Fibroblast of skin of scalp (primary cell): ENCODE data around the gene TRERF1.
"Not testable (repeated sequence)": the region's sequence is repeated elsewhere in the genome, so short reads cannot be mapped to it uniquely, and the experiment has no call there.

Experiments used
- DNase-seq: peaks from one replicate; pipeline ENCODE4 v3.0.0-alpha.2; 2013

TRERF1 gene

DNA sequence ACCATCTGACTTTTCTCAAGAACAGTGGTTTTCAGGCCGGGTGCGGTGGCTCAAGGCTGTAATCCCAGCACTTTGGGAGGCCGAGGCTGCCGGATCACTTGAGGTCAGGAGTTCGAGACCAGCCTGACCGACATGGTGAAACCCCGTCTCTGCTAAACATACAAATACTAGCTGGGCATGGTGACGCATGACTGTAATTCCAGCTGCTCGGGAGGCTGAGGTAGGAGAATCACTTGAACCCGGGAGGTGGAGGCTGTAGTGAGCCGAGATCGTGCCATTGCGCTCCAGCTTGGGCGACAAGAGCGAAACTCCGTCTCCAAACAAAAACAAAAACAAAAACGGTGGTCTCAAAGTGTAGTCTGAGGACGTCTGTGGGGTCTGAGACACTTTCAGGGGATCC is 235.2 kb downstream of the TRERF1 start:
- not testable (repeated sequence) for DNase-seq

DNA sequence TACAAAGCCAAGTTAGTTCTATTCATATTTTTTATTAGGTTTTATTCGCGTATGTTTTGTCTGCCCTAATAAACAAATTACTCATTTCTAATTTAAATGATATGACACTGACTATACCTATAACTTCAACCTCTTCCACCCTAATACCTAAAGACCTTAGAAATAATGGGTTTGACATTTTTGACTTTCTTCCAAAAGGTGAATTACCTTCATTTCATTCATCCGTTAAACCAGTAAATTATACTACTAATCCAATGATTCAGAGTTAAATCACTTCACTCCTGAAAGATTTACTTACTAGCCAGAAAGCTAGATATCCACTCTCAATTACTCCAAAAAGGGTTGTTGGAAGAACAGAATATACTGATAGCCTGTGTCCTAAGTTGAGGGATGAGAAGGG is 239.3 kb downstream of the TRERF1 start:
- DNase-seq: no peak

DNA sequence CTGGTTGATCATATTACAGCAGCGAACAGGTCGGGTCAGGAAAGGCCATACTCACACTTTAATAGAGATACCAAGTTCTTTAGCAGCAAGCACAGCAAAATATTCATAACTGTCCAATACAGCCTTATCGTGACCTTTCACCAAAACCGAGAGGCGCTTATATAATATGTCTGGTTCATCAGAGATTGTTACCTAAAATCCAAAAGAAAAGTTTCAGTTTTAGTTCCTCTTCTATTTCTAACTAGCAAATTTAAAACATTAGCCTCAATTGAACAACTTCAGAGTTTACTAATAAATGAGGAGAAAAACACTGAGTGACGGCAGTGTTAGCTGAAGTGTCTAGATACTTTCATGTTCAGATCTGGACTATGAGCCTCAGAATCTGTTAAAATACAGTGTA is 240.0 kb downstream of the TRERF1 start:
- DNase-seq: no peak

DNA sequence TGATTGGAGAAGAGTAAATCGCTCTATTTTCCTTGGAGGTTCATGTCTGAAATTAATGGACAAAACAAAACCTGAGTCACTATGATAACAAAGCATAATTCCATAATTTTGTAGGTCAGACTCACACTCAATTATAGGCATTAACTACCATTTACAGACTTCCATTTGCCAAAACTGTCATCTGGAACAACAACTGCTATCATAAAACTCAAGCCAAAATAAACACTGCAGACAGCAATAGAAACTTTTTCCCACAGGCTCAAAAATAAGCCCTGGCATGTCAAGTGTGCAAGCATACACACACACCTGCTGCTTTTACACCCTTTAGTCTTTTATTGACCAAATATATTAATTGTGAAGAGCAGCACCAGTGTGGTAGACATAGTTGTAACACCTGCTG is 241.2 kb downstream of the TRERF1 start:
- no peak for DNase-seq

DNA sequence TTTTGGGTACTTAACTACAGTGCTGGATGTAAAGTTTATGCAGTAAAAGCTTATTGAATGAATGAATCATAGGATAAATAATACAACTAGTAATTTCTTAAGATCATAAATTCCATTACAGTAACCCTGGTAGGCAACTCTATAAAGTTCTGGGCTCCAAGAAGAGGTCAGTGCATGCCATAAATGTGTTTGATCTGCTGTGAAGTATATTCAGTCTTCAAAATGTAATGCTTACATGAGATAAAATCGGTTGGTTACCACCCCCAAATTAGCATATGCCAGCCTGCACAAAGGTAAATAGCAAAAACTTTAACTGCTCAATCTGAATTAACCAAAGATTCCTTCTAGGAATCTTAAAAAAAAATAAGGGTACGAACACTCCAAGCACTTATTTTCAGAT is 244.2 kb downstream of the TRERF1 start:
- DNase-seq: not testable (repeated sequence)

DNA sequence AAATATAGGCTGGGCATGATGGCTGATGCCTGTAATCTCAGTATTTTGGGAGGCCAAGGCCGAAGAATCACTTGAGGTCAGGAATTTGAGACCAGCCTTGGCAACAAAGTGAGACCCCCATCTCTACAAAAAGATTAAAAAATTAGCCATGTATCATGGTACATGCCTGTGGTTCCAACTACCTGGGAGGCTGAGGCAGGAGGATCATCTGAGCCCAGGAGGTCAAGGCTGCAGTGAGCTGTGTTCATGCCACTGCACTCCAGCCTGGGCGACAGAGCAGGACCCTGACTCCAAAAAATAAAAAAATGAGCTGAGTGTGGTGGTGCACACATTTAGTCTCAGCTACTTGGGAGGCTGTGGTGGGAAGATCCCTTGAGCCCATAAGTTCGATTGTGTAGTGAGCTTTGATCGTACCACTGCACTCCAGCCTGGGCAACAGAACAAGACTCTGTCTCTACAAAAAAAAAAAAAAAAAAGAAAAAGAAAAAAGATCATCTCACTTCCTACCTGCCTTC is 246.9 kb downstream of the TRERF1 start:
- no peak for DNase-seq

DNA sequence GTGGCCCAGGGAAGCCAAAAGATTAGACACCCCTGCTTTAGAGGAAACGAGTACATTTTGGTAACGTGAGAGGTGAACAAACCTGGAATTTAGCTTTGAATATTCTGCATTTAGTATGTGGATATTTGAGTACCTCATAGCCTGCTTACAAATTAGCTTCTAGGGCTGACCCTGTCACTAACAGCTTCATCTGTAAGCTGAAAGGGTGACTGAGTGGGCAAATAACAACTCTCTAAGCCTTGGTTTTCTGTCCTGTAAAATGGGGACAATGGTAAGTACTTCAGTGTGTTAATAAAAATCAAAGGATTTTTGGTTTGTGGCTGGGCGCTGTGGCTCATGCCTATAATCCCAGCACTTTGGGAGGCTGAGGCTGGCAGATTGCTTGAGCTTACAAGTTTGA is 248.5 kb downstream of the TRERF1 start:
- no peak for DNase-seq

DNA sequence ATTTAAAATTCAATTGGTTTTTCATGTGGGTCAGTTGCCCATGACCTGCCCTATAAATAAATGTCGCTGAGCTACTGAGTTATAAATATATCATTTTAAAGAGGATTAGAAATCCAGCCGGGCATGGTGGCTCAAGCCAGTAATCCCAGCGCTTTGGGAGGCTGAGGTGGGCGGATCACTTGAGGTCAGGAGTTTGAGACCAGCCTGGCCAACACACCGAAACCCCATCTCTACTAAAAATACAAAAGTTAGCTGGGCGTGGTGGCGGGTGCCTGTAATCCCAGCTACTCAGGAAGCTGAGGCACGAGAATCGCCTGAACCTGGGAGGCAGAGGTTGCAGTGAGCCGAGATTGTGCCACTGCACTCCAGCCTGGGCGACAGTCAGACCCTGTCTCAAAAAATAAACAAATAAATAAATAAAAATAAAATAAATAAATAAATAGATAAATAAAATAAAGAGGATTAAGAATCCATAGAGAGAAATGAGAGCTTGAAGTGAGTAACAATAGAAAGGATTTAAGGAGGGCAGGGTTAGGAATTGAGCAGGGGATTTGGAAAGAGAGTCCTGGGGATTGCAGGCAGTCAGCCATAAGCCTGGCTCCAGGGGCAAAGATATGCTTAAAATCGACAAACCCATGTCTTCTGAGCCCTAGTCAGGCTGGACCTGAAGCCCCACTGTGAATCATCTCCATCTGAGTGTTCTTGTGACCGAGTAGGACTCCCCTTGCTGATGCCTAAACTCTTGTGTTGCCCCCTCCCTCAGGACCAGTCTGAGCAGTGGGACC is 249.4 kb downstream of the TRERF1 start:
- not testable (repeated sequence) for DNase-seq

DNA sequence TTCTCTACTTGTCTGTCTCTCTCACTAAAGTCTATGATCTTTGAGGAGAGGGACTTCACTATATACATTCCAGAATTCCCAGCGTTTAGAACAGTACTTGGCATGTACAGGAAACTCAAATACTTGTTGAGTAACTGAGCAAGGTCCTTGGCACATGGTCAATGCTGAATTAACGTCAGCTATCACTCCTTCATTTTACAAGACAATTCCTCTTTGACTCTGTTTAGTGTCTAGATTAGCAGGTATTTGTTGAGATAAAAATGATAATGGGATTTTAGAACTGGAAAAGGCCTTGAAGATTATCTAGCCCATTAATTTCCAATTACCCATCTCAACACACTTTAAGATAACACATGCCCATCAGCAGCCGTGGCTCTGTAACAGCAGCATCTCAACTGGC is 250.3 kb downstream of the TRERF1 start:
- no peak for DNase-seq

DNA sequence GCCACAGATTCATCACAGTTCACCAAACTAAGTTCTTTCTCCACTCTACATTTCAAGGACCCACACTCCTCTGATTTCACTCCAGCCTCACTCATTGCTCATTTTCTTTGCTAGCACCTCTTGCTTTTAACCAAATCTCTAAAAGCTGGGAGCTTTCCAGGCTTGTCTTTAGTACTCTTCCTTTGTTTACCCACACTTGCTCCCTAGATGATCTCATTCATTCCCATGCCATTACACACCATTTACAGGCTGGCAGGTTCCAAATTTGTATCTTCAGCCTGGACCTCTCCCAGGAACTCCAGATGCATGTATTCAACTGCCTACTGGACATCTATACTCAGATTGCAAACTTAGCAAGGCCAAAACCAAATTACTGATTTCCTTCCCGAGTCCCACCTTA is 251.7 kb downstream of the TRERF1 start:
- peak; percentile 95 for DNase-seq

DNA sequence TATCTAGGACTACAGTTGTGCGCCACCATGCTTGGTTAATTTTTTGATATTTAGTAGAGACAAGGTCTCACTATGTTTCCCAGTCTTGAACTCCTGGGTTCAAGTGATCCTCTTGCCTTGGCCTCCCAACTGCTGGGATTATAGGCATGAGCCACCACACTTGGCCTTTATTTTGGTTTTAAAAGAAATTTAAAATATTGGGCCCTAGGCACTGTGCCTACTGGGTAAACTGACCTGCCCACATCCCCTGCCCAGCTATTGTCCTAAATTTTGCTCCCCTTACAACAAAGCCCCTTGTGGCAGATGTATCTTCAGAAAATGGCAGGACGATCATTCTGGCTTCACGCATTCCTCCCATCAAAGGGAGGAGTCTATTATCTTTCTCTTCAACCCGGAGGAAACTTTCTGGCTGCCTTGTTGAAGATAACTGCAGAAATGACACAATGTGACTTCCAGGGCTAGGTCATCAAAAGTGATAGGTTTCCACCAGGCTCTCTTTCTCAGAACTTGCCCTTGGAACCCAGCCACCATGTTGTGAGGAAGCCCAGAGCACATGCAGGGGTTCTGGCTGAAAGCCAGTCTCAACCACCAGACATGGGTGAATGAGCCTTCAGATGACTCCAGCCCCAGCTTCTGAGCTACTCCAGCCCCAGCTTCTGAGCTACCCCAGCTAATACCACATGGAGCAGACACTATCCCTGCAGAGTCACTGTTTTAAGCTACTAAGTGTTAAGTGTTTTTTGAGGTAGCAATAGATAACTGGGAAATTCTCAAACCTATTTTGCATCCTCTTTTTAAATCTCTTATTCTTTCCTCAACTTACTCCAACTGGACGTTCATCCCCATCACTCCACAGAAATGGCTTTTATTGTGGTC is 252.4 kb downstream of the TRERF1 start:
- peak; percentile 70 for DNase-seq

DNA sequence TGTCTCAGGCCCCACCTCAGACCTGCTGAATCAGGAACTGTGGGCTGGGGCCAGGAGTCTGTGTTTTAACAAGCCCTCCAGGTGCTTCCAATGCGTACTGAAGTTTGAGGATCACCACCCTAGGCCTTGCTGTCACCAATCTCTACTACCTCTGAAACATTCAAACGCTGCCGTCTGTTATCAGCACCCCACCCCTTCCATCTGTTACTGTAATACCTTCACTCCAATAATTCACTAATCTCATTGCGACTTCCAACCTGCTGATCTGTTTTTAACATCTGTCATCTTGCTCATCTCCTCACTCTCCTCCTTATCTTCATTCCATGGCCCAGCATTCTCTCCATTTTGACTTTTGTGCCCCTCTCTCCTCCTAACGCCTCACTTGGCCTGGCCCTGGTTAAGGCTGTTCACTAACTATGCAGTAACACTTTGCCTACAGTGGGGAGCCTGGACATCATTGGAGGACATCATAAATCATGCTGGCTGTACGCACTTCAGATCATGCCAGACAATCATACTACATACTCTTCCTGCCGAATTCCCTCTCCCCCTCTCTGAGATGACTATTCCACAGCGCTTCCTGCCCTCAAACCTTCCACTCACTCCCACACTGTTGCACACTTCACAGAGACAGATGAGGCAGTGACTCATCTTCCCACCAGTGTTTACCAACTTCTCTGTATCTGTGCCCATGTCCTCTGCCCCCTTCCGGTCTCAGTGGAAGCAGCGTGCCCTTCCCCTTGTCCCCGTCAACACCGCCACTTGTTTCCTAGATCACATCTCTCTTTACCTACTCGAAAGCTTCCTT is 254.0 kb downstream of the TRERF1 start:
- peak; percentile 45 for DNase-seq

DNA sequence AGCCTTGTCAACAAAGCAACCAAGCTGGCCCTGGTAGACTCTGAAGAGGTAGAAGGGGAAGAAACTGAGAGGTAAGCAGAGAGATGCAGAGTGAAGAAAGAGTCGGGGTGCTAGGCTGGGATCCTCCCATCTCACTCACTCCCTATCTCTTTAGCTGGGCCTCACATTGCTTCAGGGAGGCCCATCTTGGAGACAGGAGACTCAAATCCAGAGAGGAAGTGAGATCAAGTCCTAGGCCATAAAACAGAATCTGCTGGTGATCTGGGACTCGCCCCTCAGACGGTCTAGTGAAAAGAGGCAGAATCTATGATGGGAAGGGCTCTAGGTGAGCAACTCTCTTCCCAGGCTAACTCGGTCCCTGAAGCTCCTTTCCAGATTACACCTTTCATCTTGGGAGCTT is 256.3 kb downstream of the TRERF1 start:
- DNase-seq: no peak

DNA sequence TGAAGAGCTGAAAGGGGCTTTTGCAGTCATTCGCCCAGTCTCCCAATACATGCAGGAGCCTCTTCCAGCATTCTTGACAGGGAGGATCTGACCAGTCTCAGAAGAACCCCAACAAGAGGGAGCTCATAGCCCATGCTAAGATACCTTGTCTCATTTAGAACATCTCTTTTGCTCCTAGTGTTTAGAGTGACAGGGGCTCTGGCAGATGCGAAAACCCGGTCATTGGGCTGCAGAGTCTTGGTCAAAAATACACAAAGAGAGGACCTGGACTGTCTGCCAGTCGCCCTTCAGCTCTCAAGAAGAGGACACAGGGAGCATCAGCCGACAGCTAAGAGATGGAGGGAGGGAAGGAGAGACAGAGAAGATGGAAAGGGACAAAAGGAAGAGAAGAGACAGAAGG is 257.7 kb downstream of the TRERF1 start:
- no peak for DNase-seq

DNA sequence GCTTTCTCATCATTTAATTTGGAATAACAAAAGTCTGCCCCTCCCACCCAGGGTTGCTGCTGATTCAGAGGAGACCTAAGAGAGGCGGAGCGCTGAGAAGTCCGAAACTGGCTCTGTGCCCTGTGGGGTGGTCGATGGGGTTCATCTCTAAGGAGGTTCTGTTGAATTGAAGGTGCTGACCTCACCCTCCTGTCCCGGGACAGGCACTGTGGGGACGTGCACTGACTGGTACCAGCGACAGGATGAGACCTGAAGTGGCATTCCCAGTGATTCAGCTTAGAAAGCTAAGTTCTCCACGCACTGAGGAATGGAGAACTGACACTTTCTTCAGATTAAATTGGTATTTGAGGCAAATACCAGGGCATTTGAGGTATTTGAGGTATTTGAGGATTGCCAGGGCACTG is 258.2 kb downstream of the TRERF1 start:
- DNase-seq: peak; percentile 36

DNA sequence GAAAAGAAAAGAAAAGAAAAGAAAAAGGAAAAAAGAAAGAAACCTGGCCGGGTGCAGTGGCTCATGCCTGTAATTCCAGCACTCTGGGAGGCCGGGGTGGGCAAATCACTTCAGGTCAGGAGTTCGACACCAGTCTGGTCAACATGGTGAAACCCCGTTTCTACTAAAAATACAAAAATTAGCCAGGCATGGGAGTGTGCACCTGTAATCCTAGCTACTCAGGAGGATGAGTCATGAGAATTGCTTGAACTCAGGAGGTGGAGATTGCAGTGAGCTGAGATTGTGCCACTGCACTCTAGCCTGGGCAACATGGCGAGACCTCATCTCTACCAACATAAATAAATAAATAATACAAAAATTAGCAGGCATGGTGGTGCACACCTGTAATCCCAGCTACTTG is 259.3 kb downstream of the TRERF1 start:
- DNase-seq: not testable (repeated sequence)

DNA sequence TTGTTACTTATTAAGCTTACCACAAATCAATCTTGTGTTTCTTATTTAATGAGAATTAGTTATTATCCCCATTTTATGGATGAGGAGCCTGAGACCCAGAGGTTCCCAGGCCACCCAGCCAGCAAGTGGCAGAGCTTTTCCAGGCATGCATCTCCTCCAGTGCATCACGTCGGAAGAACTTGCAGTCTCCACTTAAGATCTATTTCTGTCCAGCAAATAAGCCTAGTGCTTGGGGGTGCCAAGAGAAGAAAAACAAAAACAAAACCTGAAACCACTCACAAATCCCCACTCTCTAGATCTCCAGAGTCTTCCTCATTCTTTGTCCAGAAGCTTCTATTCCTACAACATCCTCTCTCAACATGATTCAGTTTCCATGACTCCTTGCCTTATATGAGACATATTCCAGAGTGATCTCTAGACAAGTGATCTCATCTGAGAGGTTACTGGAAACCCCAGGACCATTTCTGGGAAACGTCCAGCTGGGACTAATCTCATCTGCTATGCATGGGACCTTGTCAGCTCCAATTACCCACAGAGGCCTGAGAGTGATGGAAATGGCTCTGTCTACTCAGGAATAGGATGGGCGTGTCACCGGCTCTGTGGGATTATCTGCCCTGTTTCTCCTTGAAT is 261.1 kb downstream of the TRERF1 start:
- DNase-seq: peak; percentile 86

DNA sequence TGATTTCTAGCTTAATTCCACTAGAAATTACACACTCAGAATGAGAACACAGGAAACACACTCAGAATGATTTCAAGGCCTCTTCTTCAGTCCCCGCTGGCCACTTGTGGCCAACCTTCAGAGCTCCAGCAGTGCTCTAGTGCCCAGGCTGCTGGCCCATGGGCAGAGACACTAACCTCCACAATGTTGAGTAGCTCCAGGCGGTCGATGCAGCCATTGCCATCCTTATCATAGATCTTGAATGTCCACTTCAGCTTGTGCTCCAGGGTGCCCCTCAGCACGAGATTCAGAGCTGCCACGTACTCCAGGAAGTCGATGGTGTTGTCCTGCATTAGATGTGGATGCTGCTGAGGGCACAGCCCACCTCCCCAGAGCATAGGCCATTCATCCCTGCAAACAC is 263.3 kb downstream of the TRERF1 start:
- no peak for DNase-seq

DNA sequence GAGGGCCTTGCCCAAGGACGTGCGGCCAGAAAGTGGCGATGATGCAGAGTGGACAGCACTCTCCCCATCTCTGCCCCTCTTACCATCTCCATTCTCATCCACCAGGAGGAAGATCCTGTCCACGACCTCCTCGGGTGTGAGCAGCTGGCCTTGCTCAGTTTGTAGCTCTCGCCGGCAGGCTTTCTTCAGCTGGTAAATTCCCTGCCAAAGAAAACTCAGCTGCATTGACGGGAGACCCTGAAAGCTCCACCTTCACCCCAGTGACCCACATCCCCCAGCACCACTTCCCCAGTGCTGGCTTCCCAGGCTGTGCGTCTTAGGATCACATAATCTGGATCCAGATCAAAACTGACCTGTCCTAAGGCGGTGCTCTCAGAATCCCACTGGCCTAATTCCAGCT is 266.1 kb downstream of the TRERF1 start:
- DNase-seq: no peak

DNA sequence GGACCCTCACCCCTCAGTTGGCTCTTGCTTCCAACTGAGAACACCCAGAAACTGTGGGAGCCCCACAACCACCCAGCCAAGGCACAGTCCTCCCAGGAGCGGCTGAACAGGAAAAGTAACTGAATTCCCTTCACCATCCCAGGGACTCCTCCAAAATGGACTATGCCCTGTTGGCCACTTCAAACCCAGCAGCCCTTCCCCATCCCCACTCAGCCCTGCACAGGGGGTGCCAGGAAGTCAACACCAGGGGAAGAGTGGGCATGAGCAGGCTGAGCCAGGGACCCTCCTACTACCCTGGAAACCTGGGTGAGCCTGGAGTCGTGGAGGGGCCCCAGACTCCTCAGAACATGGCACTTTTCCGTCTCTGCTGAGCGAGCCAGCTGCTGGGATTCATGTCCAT is 267.3 kb downstream of the TRERF1 start:
- DNase-seq: no peak

DNA sequence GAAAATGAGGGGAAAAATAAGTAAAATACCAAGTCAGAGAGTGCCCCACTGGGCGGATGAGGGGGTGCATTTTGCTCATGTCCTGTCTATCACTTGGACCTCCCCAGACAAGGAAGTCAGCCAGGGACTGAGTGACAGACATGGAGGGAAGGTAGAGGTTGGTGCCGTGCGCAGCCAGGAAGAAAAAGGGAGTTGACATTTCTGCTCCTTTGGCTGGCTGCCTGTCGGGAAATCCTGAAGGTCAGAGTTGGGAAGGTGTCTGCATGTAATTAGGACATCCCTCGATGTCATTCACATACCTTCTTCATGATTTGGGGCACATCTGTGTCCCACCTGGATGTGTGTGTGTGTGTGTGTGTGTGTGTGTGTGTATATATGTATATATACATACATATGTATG is 269.6 kb downstream of the TRERF1 start:
- no peak for DNase-seq

DNA sequence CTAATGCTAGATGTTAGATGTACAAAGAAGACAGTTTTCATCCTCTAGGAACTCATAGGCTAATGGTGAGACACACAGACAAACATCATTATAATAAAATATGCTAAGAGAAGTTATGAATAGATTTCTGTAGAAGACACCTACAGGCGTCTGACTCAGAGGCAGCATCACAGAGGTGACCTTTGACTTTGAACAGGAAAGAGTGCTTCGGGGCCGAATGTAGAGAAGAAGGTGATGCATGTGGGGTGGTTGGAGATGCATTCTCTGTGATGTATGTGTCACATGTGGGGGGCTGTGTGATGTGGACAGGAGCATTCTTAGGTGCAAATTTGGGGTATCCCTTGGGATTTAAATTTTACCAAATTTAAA is 271.8 kb downstream of the TRERF1 start:
- no peak for DNase-seq
